Smooth muscle cell (in vitro differentiated cells): ENCODE results near the gene MEF2C. TPM values are rescaled to one million over a fixed set of nuclear protein-coding genes. Genes with fewer than 3 reads are reported as not detected.

ENCODE experiments used
- DNase-seq: peaks from one replicate; lab custom pipeline; 2025; ENCODE audit not compliant: unreplicated experiment; lab: John Stamatoyannopoulos, UW
- H2AFZ ChIP-seq: fragments of 200-600 bp; sonication (generic); 2 replicates; pipeline ENCODE4 v1.6.0; 2016; ENCODE audit warnings: antibody characterized with exemption, low read depth, mild to moderate bottlenecking
- H3F3A ChIP-seq: fragments of 200-600 bp; sonication (generic); 2 replicates; pipeline ENCODE4 v1.6.0; 2017; ENCODE audit warnings: antibody characterized with exemption, low read depth
- H3K27ac ChIP-seq: fragments of 200-600 bp; sonication (generic); 2 replicates; pipeline ENCODE4 v1.5.1; 2016; ENCODE audit warnings: low read depth, mild to moderate bottlenecking
- H3K27me3 ChIP-seq: fragments of 200-600 bp; sonication (generic); 2 replicates; pipeline ENCODE4 v1.6.1; 2016; ENCODE audit warnings: low read depth, mild to moderate bottlenecking
- H3K36me3 ChIP-seq: fragments of 200-600 bp; sonication (generic); 2 replicates; pipeline ENCODE4 v1.5.1; 2016; ENCODE audit warnings: low read depth
- H3K4me1 ChIP-seq: fragments of 200-600 bp; sonication (generic); 2 replicates; pipeline ENCODE4 v1.5.1; 2016; ENCODE audit warnings: low read depth
- H3K4me2 ChIP-seq: fragments of 200-600 bp; sonication (generic); 2 replicates; pipeline ENCODE4 v1.6.0; 2016; ENCODE audit warnings: mild to moderate bottlenecking
- H3K4me3 ChIP-seq: fragments of 200-600 bp; sonication (generic); 2 replicates; pipeline ENCODE4 v1.5.1; 2016; ENCODE audit warnings: mild to moderate bottlenecking
- H3K79me2 ChIP-seq: fragments of 200-600 bp; sonication (generic); 2 replicates; pipeline ENCODE4 v1.6.0; 2016; ENCODE audit warnings: low read depth, mild to moderate bottlenecking
- H3K9ac ChIP-seq: fragments of 200-600 bp; sonication (generic); 2 replicates; pipeline ENCODE4 v1.6.0; 2016; ENCODE audit warnings: low read depth
- H3K9me3 ChIP-seq: fragments of 200-600 bp; sonication (generic); replicated peaks from 2 replicates; pipeline ENCODE4 v1.5.1; 2016; ENCODE audit warnings: low read depth
- H4K20me1 ChIP-seq: fragments of 200-600 bp; sonication (generic); 2 replicates; pipeline ENCODE4 v1.6.0; 2016; ENCODE audit warnings: low read depth
- CTCF ChIP-seq: fragments of 200-600 bp; sonication (generic); IDR thresholded peaks from 2 replicates; pipeline ENCODE4 v1.5.1; 2017; ENCODE audit warnings: borderline replicate concordance, mild to moderate bottlenecking, antibody characterized with exemption; ENCODE audit not compliant: insufficient read depth, poor library complexity, severe bottlenecking
- WGBS: methylation state at CpG from one replicate; pipeline ENCODE4 v1.1.7; 2016; ENCODE audit warnings: low lambda C conversion rate; 5-methylcytosine and 5-hydroxymethylcytosine counted together
- polyA plus RNA-seq: library from polyadenylated mRNA; unstranded; fragments of >200 nt; fragmentation: Nextera tagmentation; extraction: Ambion mirVana; gene quantifications from 2 replicates; pipeline ENCODE4 v1.2.1, GENCODE V29; 2016
- total RNA-seq: library from RNA; depleted of rRNA; stranded (reverse); fragments of >200 nt; gene quantifications from 2 replicates; pipeline ENCODE4 v1.2.3, GENCODE V29; 2014

Gene MEF2C
- total and polyA plus RNA-seq, 2 experiments from 2014 or later = 11.4 to 14.0 TPM

- Histone ChIP-seq H3K36me3 (no peaks in the 10 kb centered on the region), H3F3A (no peaks in the 10 kb centered on the region), H4K20me1 (no peaks in the 10 kb centered on the region), H3K79me2 (no peaks in the 10 kb centered on the region), H3K9ac (no peak overlapping the region), H3K4me2 (no peak overlapping the region), H3K4me3 (no peak overlapping the region), H3K4me1 (no peaks in the 10 kb centered on the region), H3K27ac (no peak overlapping the region), H2AFZ (no peak overlapping the region), H3K9me3 (no peaks in the 10 kb centered on the region), H3K27me3 (no peaks in the 10 kb centered on the region)
- no peak for DNase-seq
- no peak for TF ChIP-seq CTCF
- 97% methylated on average over 1 of the region's 1 CpG for WGBS
Observed at GRCh38 chr5:88708021-88708420, 175.0 kb downstream of the MEF2C start.

- Histone ChIP-seq H3K4me1 (peaks cover 3% of the 10 kb centered on the region), H3K36me3 (no peaks in the 10 kb centered on the region), H4K20me1 (no peaks in the 10 kb centered on the region), H3K9me3 (no peaks in the 10 kb centered on the region), H2AFZ (no peak overlapping the region), H3K9ac (no peak overlapping the region), H3K4me2 (no peak overlapping the region), H3K27ac (no peak overlapping the region), H3K4me3 (no peak overlapping the region), H3K27me3 (no peaks in the 10 kb centered on the region), H3F3A (no peaks in the 10 kb centered on the region), H3K79me2 (no peaks in the 10 kb centered on the region)
- TF ChIP-seq CTCF = no peak
- WGBS = 59% methylated on average over 4 of the region's 4 CpGs
- DNase-seq = no peak
Observed at GRCh38 chr5:88707216-88707965, 175.6 kb downstream of the MEF2C start.

- no peak overlapping the region for H3K9ac ChIP-seq
- 75% methylated on average over 4 of the region's 4 CpGs for WGBS
- no peak overlapping the region for H3K4me2 ChIP-seq
- H3F3A ChIP-seq = no peaks in the 10 kb centered on the region
- no peak for DNase-seq
- no peaks in the 10 kb centered on the region for H3K9me3 ChIP-seq
- no peaks in the 10 kb centered on the region for H3K36me3 ChIP-seq
- no peak for TF ChIP-seq CTCF
- no peak overlapping the region for H3K27ac ChIP-seq
- no peak overlapping the region for H2AFZ ChIP-seq
- H3K4me3 ChIP-seq = no peak overlapping the region
- H4K20me1 ChIP-seq = no peaks in the 10 kb centered on the region
- no peaks in the 10 kb centered on the region for H3K79me2 ChIP-seq
- peaks cover 34% of the 10 kb centered on the region for H3K27me3 ChIP-seq
- H3K4me1 ChIP-seq = peaks cover 9% of the 10 kb centered on the region
Observed at GRCh38 chr5:88702332-88702731, 180.7 kb downstream of the MEF2C start.

GRCh38 chr5:88700121-88700520, 182.9 kb downstream of the MEF2C start:
- Histone ChIP-seq H3K4me3 (no peak overlapping the region), H4K20me1 (no peaks in the 10 kb centered on the region), H3K9ac (no peak overlapping the region), H3K4me2 (no peak overlapping the region), H3K9me3 (no peaks in the 10 kb centered on the region), H3K27me3 (peaks cover 56% of the 10 kb centered on the region), H3K4me1 (peaks cover 9% of the 10 kb centered on the region), H3K27ac (no peak overlapping the region), H3F3A (no peaks in the 10 kb centered on the region), H3K36me3 (no peaks in the 10 kb centered on the region), H2AFZ (no peak overlapping the region), H3K79me2 (no peaks in the 10 kb centered on the region)
- DNase-seq = no peak
- TF ChIP-seq CTCF = no peak
